22Rv1 (cell line): Measurements from ENCODE around the gene ASTN2.

Experiments used
- ZFX ChIP-seq: fragments of 450-650 bp; IDR thresholded peaks from 2 replicates; pipeline ENCODE4 v1.6.1; 2017; ENCODE audit warnings: antibody characterized with exemption, borderline replicate concordance
- TF ChIP-seq, protein P1 (sequence below): fragments of 450-650 bp; IDR thresholded peaks from 2 replicates; pipeline ENCODE4 v1.5.1; 2017; ENCODE audit warnings: mild to moderate bottlenecking

DNA sequence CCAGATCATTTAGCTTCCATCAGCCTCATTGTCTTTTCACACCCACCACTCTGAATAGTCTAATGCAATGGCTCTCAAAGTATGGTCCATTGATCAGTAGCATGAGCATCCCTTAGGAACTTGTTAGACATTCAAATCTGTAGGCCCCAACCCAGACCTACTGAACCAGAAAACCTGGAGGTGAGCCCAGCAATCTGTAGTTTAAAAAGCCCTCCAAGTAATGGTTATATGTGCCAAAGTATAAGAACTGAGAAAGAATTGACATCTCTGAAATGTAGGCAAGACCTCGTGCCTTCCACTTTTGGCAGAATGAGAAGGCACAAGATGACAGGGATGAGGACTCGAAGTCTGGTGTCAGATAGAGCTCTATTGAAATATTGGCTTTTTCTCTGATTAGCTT lies 460.1 kb downstream of the ASTN2 start:
- TF ChIP-seq, protein P1, sequence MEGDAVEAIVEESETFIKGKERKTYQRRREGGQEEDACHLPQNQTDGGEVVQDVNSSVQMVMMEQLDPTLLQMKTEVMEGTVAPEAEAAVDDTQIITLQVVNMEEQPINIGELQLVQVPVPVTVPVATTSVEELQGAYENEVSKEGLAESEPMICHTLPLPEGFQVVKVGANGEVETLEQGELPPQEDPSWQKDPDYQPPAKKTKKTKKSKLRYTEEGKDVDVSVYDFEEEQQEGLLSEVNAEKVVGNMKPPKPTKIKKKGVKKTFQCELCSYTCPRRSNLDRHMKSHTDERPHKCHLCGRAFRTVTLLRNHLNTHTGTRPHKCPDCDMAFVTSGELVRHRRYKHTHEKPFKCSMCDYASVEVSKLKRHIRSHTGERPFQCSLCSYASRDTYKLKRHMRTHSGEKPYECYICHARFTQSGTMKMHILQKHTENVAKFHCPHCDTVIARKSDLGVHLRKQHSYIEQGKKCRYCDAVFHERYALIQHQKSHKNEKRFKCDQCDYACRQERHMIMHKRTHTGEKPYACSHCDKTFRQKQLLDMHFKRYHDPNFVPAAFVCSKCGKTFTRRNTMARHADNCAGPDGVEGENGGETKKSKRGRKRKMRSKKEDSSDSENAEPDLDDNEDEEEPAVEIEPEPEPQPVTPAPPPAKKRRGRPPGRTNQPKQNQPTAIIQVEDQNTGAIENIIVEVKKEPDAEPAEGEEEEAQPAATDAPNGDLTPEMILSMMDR = no peak
- no peak for TF ChIP-seq ZFX
